SJSA1 (cell line): ENCODE data around the gene AKAP13. TPM values are rescaled to one million over a fixed set of nuclear protein-coding genes. Genes with fewer than 3 reads are reported as not detected.

ENCODE experiments used
- DNase-seq, 2 experiments: peaks; one replicate each; pipeline ENCODE4 v3.0.0-alpha.2; 2015 to 2020; ENCODE audit warnings: low spot score in 2 of 2, low read depth in 1 of 2
- H3K27ac ChIP-seq: fragments of 250-450 bp; sonication (Bioruptor Pico); 2 replicates; pipeline ENCODE4 v1.5.1; 2020; ENCODE audit warnings: mild to moderate bottlenecking, moderate library complexity
- H3K27me3 ChIP-seq: fragments of 250-450 bp; sonication (Bioruptor Pico); replicated peaks from 2 replicates; pipeline ENCODE4 v1.5.1; 2020; ENCODE audit warnings: mild to moderate bottlenecking, moderate library complexity
- H3K36me3 ChIP-seq: fragments of 250-450 bp; sonication (Bioruptor Pico); 2 replicates; pipeline ENCODE4 v1.5.1; 2020; ENCODE audit warnings: mild to moderate bottlenecking
- H3K4me1 ChIP-seq: fragments of 250-450 bp; sonication (Bioruptor Pico); replicated peaks from 2 replicates; pipeline ENCODE4 v1.6.1; 2021; ENCODE audit warnings: mild to moderate bottlenecking
- H3K4me3 ChIP-seq: fragments of 250-450 bp; sonication (Bioruptor Pico); 2 replicates; pipeline ENCODE4 v1.5.1; 2020; ENCODE audit warnings: mild to moderate bottlenecking
- H3K9me3 ChIP-seq: fragments of 250-450 bp; sonication (Bioruptor Pico); replicated peaks from 2 replicates; pipeline ENCODE4 v1.5.1; 2020; ENCODE audit warnings: mild to moderate bottlenecking
- total RNA-seq: library from RNA; depleted of rRNA; stranded (reverse); fragments of >200 nt; shearing (Covaris generic); gene quantifications from 2 replicates; pipeline ENCODE4 v1.2.3, GENCODE V29; 2014

AKAP13 gene
- total RNA-seq, 1 experiment from 2014 or later = 65.4 TPM

DNA sequence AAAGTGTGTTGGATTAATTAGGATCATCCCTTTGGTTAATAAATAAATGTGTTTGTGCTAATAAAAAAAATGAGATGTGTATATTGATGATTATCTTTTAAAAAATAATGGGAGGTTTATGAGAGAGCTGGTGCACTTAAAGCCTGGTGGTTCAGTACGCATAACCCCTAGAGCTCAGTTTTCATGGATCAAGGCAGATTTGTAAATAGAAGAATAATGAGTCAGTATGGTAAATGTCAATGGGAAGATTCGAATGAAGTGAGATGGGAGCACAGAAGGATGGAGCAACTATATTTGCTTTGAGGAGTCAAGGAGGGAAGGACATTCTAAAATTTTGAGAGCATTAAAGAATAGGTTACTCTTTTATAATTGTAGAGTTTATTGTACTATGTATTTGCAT, 35.4 kb downstream of the AKAP13 start:
- Histone ChIP-seq H3K9me3 (no peaks in the 10 kb centered on the region), H3K27ac (no peak overlapping the region), H3K4me1 (peaks cover 51% of the 10 kb centered on the region), H3K27me3 (no peaks in the 10 kb centered on the region), H3K4me3 (no peak overlapping the region), H3K36me3 (no peaks in the 10 kb centered on the region)
- no peak for DNase-seq

DNA sequence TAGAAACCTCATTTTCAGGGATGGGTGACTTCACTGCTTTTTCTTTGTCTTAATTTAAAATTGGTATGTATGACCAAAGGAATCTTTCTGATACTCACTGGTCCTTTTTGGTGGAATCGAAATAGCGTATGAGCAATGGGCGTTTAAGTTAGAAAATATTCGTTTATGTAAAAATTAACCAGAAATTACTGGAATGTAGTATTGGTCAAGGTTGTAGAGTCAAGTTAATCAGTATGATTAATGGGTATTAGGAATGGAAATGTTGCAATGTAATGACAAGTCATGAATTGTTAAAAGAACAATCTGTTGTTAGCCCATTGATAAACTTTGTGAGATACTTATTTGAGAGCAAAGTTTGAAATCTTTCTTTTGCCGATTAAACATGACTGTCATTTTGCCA, 36.9 kb downstream of the AKAP13 start:
- Histone ChIP-seq H3K4me3 (no peak overlapping the region), H3K4me1 (peaks cover 56% of the 10 kb centered on the region), H3K27ac (no peak overlapping the region), H3K36me3 (0 out of 2 replicates have a peak, but pooled peaks cover 3% of the 10 kb centered on the region), H3K27me3 (no peaks in the 10 kb centered on the region), H3K9me3 (no peaks in the 10 kb centered on the region)
- no peak for DNase-seq

DNA sequence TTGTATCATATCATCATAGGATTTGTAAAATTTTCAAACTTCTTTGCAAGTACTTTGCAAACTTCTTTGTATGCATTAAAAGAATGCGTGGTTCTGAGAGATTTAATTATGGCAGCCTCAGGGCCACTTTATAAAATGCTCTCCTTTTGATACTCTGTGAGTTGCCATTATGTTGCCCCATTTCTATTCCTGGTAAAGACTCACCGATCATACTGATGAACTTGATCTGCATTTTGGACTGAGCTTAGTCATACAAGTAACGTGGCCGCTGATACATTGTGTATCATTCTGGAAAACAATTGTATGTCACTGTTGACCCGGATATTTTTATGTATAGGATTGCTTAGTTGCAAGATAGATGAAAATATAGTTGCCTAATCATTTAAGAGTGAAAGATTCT, 38.8 kb downstream of the AKAP13 start:
- Histone ChIP-seq H3K36me3 (0 out of 2 replicates have a peak, but pooled peaks cover 3% of the 10 kb centered on the region), H3K4me3 (no peak overlapping the region), H3K27me3 (no peaks in the 10 kb centered on the region), H3K9me3 (no peaks in the 10 kb centered on the region), H3K4me1 (peaks cover 40% of the 10 kb centered on the region), H3K27ac (no peak overlapping the region)
- no peak for DNase-seq

DNA sequence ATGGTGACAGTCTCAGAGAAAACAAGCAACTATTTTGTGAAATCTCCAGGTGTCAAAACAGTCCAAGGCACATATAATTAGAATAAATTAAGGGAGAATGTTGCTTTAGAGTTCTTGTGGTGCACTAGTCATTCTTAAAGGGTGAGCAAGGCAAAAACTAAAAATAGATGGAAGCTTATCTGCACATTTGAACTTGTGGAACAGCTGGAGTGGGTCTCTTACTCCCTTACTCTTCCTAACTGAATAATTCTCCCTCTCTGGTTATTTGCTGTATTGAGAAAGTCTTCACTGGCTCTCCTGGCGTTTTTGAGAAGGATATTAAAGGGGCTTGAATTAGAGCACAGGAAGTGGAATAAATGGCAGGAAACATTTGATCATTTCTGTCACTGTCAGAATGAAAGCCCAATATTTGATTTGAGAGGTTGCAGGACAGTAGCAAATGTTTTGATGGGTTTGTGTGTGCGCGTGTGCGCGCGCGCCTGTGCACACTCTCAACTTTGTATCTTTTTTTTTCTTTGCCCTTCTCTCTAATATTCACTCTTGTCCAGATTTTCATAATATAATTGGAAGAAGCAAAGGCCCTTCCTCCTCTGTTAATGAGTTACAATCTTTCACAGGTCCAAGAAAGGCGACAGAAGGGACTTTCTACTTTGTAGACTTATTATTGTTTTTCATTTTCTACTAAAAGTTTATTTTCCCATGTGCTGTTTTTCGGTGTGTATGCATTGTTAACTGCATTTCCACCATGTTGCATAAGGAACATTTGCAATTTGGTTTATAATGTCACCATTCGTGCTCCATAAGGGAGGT, 40.9 kb downstream of the AKAP13 start:
- no peaks in the 10 kb centered on the region for H3K27me3 ChIP-seq
- no peak for DNase-seq

DNA sequence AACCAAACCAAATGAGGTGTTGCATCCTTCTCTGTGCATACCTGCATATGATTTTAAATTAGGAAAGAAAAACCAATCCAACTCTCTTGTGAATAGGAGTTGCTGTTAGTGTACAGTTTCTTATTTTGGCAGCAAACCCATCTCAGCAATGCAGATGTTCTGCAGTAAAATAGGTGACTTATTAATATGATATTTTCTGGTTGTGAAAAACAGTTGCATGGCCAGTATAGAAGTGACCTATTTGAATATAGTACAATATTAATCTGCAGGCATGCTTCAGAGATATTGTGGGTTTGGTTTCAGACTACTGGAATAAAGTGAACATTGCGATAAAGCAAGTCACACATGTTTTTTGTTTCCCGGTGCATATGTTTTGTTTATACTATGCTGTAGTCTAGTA, 42.2 kb downstream of the AKAP13 start:
- Histone ChIP-seq H3K9me3 (no peaks in the 10 kb centered on the region), H3K27ac (no peak overlapping the region), H3K36me3 (0 out of 2 replicates have a peak, but pooled peaks cover 3% of the 10 kb centered on the region), H3K27me3 (no peaks in the 10 kb centered on the region), H3K4me3 (no peak overlapping the region), H3K4me1 (peaks cover 18% of the 10 kb centered on the region)
- no peak for DNase-seq

More for the DNA sequence above, 40.9 kb downstream of the AKAP13 start:
- Histone ChIP-seq H3K36me3 (0 out of 2 replicates have a peak, but pooled peaks cover 3% of the 10 kb centered on the region), H3K27ac (no peak overlapping the region), H3K4me1 (peaks cover 25% of the 10 kb centered on the region), H3K9me3 (no peaks in the 10 kb centered on the region), H3K4me3 (no peak overlapping the region)

DNA sequence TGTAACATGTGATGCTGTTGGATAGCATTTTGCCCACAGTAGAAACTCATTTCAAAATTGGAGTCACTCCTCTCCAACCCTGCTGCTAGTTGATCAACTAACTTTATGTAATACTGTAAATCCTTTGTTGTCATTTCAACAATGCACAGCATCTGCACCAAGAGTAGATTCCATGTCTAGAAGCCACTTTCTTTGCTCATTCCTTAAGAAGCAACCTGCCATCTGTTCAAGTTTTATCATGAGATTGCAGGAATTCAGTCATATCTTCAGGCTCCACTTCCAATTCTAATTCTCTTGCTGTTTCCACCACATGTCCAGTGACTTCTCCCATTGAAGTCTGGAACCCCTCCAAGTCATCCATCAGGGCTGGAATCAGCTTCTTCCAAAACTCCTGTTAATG, 42.9 kb downstream of the AKAP13 start:
- H3K9me3 ChIP-seq = no peaks in the 10 kb centered on the region
- no peak overlapping the region for H3K27ac ChIP-seq
- DNase-seq = no peak
- H3K4me3 ChIP-seq = no peak overlapping the region
- 0 out of 2 replicates have a peak, but pooled peaks cover 3% of the 10 kb centered on the region for H3K36me3 ChIP-seq
- H3K4me1 ChIP-seq = peaks cover 18% of the 10 kb centered on the region
- H3K27me3 ChIP-seq = no peaks in the 10 kb centered on the region

DNA sequence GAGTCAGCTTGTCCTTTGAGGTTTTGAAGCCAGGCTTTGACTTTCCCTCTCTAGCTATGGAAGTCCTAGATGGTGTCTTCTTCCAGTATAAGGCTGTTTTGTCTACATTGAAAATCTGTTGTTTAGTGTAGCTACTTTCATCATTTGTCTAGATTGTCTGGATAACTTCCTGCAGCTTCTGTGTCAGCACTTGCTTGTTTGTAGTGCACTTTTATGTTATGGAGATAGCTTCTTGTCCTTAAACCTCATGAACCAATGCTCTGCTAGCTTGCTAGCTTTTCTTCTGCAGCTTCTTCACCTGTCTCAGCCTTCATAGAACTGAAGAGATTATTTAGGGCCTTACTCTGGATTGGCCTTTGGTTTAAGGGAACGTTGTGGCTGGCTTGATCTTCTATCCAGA, 43.8 kb downstream of the AKAP13 start:
- DNase-seq = no peak
- Histone ChIP-seq H3K9me3 (no peaks in the 10 kb centered on the region), H3K36me3 (0 out of 2 replicates have a peak, but pooled peaks cover 3% of the 10 kb centered on the region), H3K4me3 (no peak overlapping the region), H3K4me1 (peaks cover 16% of the 10 kb centered on the region), H3K27ac (no peak overlapping the region), H3K27me3 (no peaks in the 10 kb centered on the region)

DNA sequence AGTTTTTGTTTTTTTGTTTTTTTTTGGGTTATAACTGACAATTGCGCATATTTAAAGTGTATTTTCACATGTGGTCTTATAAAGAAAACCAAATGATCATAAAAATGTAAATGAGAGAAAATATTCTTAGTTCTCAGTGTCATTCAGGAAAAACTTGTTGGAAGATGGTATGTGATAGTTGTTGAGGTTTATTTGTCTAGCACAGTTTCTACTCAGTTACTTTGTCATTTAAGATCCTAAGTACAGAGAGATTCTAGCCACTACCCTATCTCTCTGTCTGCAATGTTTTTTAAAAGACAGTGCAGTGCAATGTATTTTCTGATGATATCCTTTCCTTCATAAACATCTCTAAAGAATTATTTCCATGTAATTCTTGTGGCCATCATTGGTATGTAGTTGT, 46.1 kb downstream of the AKAP13 start:
- H3K4me3 ChIP-seq = no peak overlapping the region
- H3K36me3 ChIP-seq = 0 out of 2 replicates have a peak, but pooled peaks cover 3% of the 10 kb centered on the region
- H3K4me1 ChIP-seq = peaks cover 6% of the 10 kb centered on the region; the same call in 1 of the 2 replicates
- no peak overlapping the region for H3K27ac ChIP-seq
- H3K9me3 ChIP-seq = no peaks in the 10 kb centered on the region
- H3K27me3 ChIP-seq = no peaks in the 10 kb centered on the region
- DNase-seq = no peak

DNA sequence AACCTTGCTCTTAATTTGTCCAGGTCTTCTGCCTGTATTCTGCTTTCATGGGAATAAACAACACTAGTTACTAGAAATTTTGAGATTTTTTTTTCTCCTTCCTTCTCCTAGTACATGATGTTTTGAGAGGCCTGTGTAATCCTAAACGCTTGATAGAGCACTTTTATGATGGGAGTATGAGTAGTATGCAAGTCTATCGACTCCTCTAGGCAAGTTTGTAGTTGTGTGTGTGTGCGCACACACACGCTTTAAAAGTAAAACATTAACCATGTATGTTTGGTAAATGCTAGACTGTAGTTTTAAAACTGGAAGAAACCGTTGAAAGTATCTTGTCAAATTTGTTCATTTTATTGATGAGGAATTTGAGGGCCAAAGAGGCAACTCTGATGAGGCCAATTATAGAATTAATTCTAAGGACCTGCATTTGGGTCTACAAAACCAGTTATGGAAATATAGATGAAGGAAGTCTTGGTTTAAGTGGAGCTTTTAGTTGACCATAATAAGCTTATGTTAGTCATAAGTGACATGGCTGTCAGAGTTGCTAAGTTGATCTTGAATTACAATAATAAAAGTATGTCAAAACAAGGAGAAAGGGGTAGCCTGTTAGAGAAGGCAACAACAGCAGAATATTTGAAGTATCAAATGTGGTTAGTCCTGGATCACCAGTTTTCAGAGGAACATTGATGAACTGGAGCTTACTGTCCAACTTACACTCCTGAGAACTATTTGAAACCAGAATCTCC, 47.1 kb downstream of the AKAP13 start:
- no peak overlapping the region for H3K27ac ChIP-seq
- H3K4me3 ChIP-seq = no peak overlapping the region
- no peak for DNase-seq
- H3K9me3 ChIP-seq = no peaks in the 10 kb centered on the region
- H3K27me3 ChIP-seq = no peaks in the 10 kb centered on the region
- H3K36me3 ChIP-seq = no peaks in the 10 kb centered on the region
- no peaks in the 10 kb centered on the region; the same call in 1 of the 2 replicates for H3K4me1 ChIP-seq

DNA sequence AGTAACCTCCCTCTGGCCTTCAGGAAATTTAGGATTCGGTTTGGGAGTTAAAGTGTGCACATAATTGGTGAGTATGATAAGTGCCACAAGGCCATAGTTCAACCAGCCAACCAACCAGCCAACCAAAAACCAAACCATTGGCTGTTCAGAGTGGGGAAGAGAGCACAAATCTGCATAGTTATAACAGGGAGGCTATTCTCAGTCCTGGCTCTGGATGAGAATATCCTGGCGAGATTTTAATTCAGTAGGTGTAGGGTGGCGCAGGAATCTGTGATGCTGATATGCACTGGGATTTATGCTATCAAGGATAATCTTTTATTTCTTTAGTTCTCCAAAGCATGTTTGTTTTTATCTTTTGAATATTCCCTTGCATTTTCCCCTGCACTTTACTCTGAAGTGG, 49.1 kb downstream of the AKAP13 start:
- Histone ChIP-seq H3K27me3 (no peaks in the 10 kb centered on the region), H3K36me3 (peaks cover 3% of the 10 kb centered on the region; the same call in 1 of the 2 replicates), H3K4me1 (no peaks in the 10 kb centered on the region; the same call in 1 of the 2 replicates), H3K9me3 (0 out of 2 replicates have a peak, but pooled peaks cover 3% of the 10 kb centered on the region), H3K27ac (no peak overlapping the region), H3K4me3 (no peak overlapping the region)
- no peak for DNase-seq

DNA sequence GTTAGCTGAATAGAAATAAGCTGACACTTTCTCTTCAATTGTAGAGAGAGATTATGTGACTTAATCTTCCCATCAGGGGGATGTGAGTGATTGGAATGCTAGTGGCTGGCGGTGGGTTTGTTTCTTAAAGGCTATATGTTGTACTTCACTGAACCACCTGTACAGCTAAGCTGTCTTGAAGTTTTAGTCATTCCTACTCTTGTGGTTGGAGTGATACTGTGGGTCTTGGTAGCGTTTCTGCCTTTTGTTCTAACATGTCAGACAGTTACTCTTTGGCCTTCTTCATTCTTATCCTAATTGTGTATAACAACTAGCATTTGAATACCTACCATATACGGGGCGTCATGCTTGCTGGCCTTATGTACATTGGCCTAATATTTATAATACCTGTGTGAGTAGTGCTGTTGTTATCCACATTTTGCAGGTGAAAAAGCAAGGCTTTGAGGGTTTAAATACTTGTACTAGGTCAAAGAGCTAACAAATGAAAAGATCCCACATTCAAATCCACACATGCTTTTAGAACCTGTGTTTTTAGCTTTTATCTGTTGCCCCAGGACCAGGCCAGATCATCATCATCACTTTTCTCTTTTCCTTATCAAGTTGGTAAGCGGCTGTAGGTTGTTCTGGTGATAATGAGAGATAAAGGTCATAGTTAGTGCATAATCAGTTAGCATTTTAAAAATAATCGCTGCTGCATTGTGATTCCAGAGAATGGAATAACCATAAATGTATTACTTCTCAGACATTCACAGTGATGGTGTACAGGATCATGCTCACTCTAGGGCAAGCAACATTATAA, 50.2 kb downstream of the AKAP13 start:
- no peaks in the 10 kb centered on the region; the same call in 1 of the 2 replicates for H3K4me1 ChIP-seq
- no peak overlapping the region for H3K4me3 ChIP-seq
- H3K9me3 ChIP-seq = 0 out of 2 replicates have a peak, but pooled peaks cover 3% of the 10 kb centered on the region
- H3K27me3 ChIP-seq = no peaks in the 10 kb centered on the region
- peaks cover 3% of the 10 kb centered on the region; the same call in 1 of the 2 replicates for H3K36me3 ChIP-seq
- DNase-seq = no peak
- no peak overlapping the region for H3K27ac ChIP-seq

DNA sequence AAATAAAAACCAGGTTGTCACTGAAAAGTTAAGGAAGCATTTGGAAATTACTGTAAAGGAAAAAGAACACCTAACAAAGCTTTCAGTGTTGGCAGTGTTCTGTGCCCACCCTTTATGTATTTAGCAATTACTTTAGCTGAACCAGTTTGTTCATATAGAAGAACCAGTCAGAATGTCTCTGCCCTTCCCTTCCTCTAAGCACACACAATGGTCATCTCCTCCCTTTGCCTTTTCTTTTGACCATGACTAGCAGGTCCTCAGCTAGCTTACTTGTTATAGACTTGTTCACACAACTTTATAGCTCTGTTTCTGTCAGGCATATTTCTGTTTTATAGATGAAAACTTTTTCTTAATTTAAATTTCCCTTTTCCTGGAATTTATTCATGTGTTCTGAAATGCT, 59.6 kb downstream of the AKAP13 start:
- H3K36me3 ChIP-seq = no peaks in the 10 kb centered on the region

DNA sequence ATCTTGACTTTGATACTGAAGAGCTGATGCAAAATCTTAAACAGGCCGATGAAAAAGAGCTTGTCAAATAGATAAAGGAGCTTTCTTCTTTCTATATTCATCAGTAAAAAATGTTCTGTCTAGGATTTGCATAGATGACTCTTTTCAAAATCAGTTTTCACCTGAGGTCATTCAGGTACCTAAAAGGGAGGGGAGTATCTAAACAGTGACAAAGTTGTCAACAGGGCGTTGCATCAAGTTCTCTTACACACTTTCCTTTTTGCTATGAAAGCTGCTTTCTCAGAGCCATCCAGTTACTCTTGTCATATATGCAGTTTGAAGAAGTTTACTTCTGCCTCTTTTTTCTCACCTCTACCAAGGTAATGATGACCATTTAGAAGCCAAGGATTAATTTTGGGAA, 60.0 kb downstream of the AKAP13 start:
- H3K4me3 ChIP-seq = no peak overlapping the region
- H3K9me3 ChIP-seq = no peaks in the 10 kb centered on the region
- no peak for DNase-seq
- H3K27me3 ChIP-seq = no peaks in the 10 kb centered on the region
- H3K4me1 ChIP-seq = peaks cover 14% of the 10 kb centered on the region
- no peak overlapping the region for H3K27ac ChIP-seq
- H3K36me3 ChIP-seq = no peaks in the 10 kb centered on the region

More for the DNA sequence above, 59.6 kb downstream of the AKAP13 start:
- DNase-seq = no peak
- no peaks in the 10 kb centered on the region for H3K27me3 ChIP-seq
- no peaks in the 10 kb centered on the region for H3K9me3 ChIP-seq
- peaks cover 14% of the 10 kb centered on the region for H3K4me1 ChIP-seq
- H3K4me3 ChIP-seq = no peak overlapping the region
- H3K27ac ChIP-seq = no peak overlapping the region
